Fibroblast of lung (primary cell): ENCODE results near the gene PNLIP. TPM values are rescaled to one million over a fixed set of nuclear protein-coding genes. Genes with fewer than 3 reads are reported as not detected.

Source experiments
- DNase-seq, 2 donors: peaks; one replicate each; pipeline versions ENCODE4 v3.0.0 to v3.0.0-alpha.2; 2010; ENCODE audit warnings: low read depth in 2 of 2
- H2AFZ ChIP-seq: 2 replicates; pipeline ENCODE4 v1.5.1; 2012; ENCODE audit warnings: low read length, control low read depth, inconsistent platforms
- H3K27ac ChIP-seq: 2 replicates; pipeline ENCODE4 v1.5.1; 2011; ENCODE audit warnings: low read length, control low read depth; ENCODE audit not compliant: insufficient read depth
- H3K27me3 ChIP-seq: 2 replicates; pipeline ENCODE4 v1.5.1; 2011; ENCODE audit warnings: mild to moderate bottlenecking, low read length; ENCODE audit not compliant: control insufficient read depth, insufficient read depth
- H3K36me3 ChIP-seq: 2 replicates; pipeline ENCODE4 v1.5.1; 2011; ENCODE audit warnings: low read length; ENCODE audit not compliant: control insufficient read depth, insufficient read depth
- H3K4me1 ChIP-seq: 2 replicates; pipeline ENCODE4 v1.5.1; 2011; ENCODE audit warnings: low read length; ENCODE audit not compliant: control insufficient read depth, insufficient read depth; ENCODE audit errors: extremely low read depth
- H3K4me2 ChIP-seq: 2 replicates; pipeline ENCODE4 v1.5.1; 2011; ENCODE audit warnings: low read length, control low read depth; ENCODE audit not compliant: insufficient read depth; ENCODE audit errors: extremely low read depth
- H3K4me3 ChIP-seq, 4 experiments: fragments of 200-600 bp in 1 of 4; sonication (generic) in 1 of 4; replicated peaks in 1 of 4; 2 replicates each; pipeline ENCODE4 v1.5.1; 2011 to 2016; ENCODE audit warnings: low read length in 4 of 4, low read depth in 3 of 4, mild to moderate bottlenecking in 3 of 4, control low read depth in 2 of 4, inconsistent platforms in 1 of 4, mixed read lengths in 1 of 4; ENCODE audit not compliant: insufficient read depth in 1 of 4; ENCODE audit errors: control extremely low read depth in 1 of 4
- H3K79me2 ChIP-seq: 2 replicates; pipeline ENCODE4 v1.5.1; 2012; ENCODE audit warnings: mild to moderate bottlenecking, low read length, inconsistent platforms; ENCODE audit not compliant: control insufficient read depth, insufficient read depth
- H3K9ac ChIP-seq: 2 replicates; pipeline ENCODE4 v1.5.1; 2011; ENCODE audit warnings: mild to moderate bottlenecking, low read length, control low read depth; ENCODE audit not compliant: insufficient read depth
- H3K9me3 ChIP-seq: 2 replicates; pipeline ENCODE4 v1.5.1; 2012; ENCODE audit warnings: low read depth, low read length; ENCODE audit not compliant: control insufficient read depth, insufficient read depth
- H4K20me1 ChIP-seq: 2 replicates; pipeline ENCODE4 v1.5.1; 2011; ENCODE audit warnings: low read length; ENCODE audit not compliant: control insufficient read depth, insufficient read depth; ENCODE audit errors: extremely low read depth
- CTCF ChIP-seq, 2 donors: IDR thresholded peaks in 1 of 2; conservative IDR thresholded peaks in 1 of 2; 1 replicate in 1 of 2; 2 replicates in 1 of 2; pipeline ENCODE4 v1.5.1; 2011 to 2012; ENCODE audit warnings: low read length in 2 of 2, control low read depth in 1 of 2, inconsistent platforms in 1 of 2, low read depth in 1 of 2, mild to moderate bottlenecking in 1 of 2
- EZH2 ChIP-seq: IDR thresholded peaks from 2 replicates; pipeline ENCODE4 v1.5.1; 2012; ENCODE audit warnings: low read length, control low read depth, mild to moderate bottlenecking; ENCODE audit errors: missing control alignments
- polyA plus RNA-seq, 2 donors: library from polyadenylated mRNA; depleted of rRNA in 1 of 2; stranded (reverse) in 1 of 2; unstranded in 1 of 2; fragments of >200 nt; gene quantifications; 2 replicates each; pipeline ENCODE4 v1.2.1, GENCODE V29; 2011 to 2012; ENCODE audit warnings: missing spikeins in 1 of 2
- total RNA-seq: library from RNA; depleted of rRNA; stranded (reverse); fragments of >200 nt; gene quantifications from 2 replicates; pipeline ENCODE4 v1.2.1, GENCODE V29; 2014

Gene PNLIP
- total and polyA plus RNA-seq, 2 donors (not counting 1 experiment from before 2014, with no cell fraction given): not detected

DNA sequence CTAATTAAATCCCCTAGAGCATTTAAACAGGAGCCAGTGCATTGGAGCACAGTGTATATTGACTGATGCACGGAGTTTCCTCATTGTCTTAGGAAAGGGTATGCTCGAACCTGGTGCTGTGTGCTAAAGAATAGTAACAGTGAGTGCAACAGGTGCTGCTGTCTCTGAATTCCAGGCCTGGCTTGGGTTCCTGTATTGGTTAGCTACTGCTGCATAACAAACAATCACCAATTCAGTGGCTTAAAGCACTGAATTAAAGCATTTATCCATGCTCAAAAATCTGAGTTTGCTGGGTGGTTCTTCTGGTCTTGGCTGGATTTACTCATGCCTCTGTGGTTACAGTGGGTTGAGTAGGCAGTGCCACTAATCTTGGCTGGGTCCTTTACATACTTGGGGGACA lies 43.3 kb downstream of the PNLIP start:
- H3K9me3 ChIP-seq: no peaks in the 10 kb centered on the region
- no peak overlapping the region for H3K27ac ChIP-seq
- H3K36me3 ChIP-seq: no peaks in the 10 kb centered on the region
- no peak overlapping the region for H3K9ac ChIP-seq
- no peak overlapping the region for H3K4me2 ChIP-seq
- no peak for DNase-seq
- H2AFZ ChIP-seq: no peak overlapping the region
- no peaks in the 10 kb centered on the region for H4K20me1 ChIP-seq
- TF ChIP-seq CTCF (conservative IDR thresholded peaks at IDR 0.05 in 1 of 2, IDR thresholded peaks at IDR 0.05 in 1 of 2; ENCODE audit: low read depth in 1 of 2, low read length in 2 of 2) (no peak), EZH2 (no peak)
- H3K4me3 ChIP-seq: no peak overlapping the region
- no peaks in the 10 kb centered on the region for H3K4me1 ChIP-seq
- no peaks in the 10 kb centered on the region for H3K79me2 ChIP-seq
- no peaks in the 10 kb centered on the region for H3K27me3 ChIP-seq

DNA sequence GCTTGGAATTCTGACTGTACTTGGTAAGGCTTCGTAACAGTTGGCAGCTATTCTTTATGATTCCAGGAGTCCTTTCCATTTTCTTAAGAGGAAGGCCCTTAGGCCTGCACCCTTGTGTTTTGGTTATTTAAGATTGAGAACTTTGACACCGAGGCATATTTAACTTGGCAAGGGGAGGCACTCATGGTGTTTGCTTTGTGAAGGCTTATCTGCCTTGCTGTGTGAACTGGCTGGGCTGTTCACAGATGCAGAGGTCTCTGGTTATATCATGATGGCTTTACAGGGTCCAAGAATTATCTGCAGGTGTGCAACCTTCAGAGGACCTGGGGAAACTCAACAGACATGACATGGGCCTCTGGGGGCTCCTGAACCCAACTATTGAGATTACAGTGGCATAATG lies 44.2 kb downstream of the PNLIP start:
- no peaks in the 10 kb centered on the region for H4K20me1 ChIP-seq
- no peak for TF ChIP-seq EZH2
- no peak for TF ChIP-seq CTCF (conservative IDR thresholded peaks at IDR 0.05 in 1 of 2, IDR thresholded peaks at IDR 0.05 in 1 of 2; ENCODE audit: low read depth in 1 of 2, low read length in 2 of 2)
- no peaks in the 10 kb centered on the region for H3K27me3 ChIP-seq
- H3K9ac ChIP-seq: no peak overlapping the region
- no peaks in the 10 kb centered on the region for H3K79me2 ChIP-seq
- no peaks in the 10 kb centered on the region for H3K36me3 ChIP-seq
- no peak overlapping the region for H3K27ac ChIP-seq
- no peak overlapping the region for H3K4me2 ChIP-seq
- H3K9me3 ChIP-seq: no peaks in the 10 kb centered on the region
- no peak overlapping the region for H3K4me3 ChIP-seq
- no peaks in the 10 kb centered on the region for H3K4me1 ChIP-seq
- no peak for DNase-seq
- no peak overlapping the region for H2AFZ ChIP-seq

- H4K20me1 ChIP-seq: no peaks in the 10 kb centered on the region
These were observed 45.1 kb downstream of the PNLIP start, which contains the start of gene PNLIPRP1 for GRCh38 chr10:116590590-116591444. Gene PNLIPRP1 (plus strand): TSS chr10:116590959. CDS start chr10:116591130, 171 bp downstream.

More at GRCh38 chr10:116590590-116591444, 45.1 kb downstream of the PNLIP start, which contains the start of gene PNLIPRP1:
- H3K4me2 ChIP-seq: no peak within 1 kb of the TSS
- no peak within 1 kb of the TSS for H3K9ac ChIP-seq
- no peaks in the 10 kb centered on the region for H3K79me2 ChIP-seq
- DNase-seq: no peak
- no peaks in the 10 kb centered on the region for H3K4me1 ChIP-seq
- H3K36me3 ChIP-seq: no peaks in the 10 kb centered on the region
- H2AFZ ChIP-seq: no peak within 1 kb of the TSS
- no peak within 1 kb of the TSS for H3K4me3 ChIP-seq
- no peak within 1 kb of the TSS for H3K27ac ChIP-seq
- no peaks in the 10 kb centered on the region for H3K9me3 ChIP-seq
- H3K27me3 ChIP-seq: no peaks in the 10 kb centered on the region
- TF ChIP-seq EZH2 (no peak), CTCF (conservative IDR thresholded peaks at IDR 0.05 in 1 of 2, IDR thresholded peaks at IDR 0.05 in 1 of 2; ENCODE audit: low read depth in 1 of 2, low read length in 2 of 2) (no peak)
